Measurements from ENCODE around the gene RBSN.

DNA sequence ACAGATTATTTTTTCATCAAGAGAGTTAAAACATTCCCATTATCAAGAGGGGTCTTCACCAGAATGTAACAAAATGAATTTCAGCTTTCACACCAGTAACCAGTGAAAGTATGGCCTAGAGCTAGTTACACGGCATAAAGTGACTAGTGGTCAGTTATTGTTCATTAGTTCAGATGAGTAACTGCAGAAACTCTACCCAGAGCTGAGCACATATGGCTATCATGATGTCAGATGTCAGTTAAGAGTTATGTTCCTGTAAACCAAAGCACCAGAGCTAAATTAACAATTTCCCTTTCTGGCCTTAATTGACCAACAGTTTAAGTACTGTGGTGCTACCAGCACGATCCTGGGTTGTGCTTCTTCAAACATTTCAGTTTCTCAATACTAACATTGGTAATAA is 27.2 kb downstream of the RBSN start:
- TF ChIP-seq, protein P1, sequence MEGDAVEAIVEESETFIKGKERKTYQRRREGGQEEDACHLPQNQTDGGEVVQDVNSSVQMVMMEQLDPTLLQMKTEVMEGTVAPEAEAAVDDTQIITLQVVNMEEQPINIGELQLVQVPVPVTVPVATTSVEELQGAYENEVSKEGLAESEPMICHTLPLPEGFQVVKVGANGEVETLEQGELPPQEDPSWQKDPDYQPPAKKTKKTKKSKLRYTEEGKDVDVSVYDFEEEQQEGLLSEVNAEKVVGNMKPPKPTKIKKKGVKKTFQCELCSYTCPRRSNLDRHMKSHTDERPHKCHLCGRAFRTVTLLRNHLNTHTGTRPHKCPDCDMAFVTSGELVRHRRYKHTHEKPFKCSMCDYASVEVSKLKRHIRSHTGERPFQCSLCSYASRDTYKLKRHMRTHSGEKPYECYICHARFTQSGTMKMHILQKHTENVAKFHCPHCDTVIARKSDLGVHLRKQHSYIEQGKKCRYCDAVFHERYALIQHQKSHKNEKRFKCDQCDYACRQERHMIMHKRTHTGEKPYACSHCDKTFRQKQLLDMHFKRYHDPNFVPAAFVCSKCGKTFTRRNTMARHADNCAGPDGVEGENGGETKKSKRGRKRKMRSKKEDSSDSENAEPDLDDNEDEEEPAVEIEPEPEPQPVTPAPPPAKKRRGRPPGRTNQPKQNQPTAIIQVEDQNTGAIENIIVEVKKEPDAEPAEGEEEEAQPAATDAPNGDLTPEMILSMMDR (IDR thresholded peaks at IDR 0.05; ENCODE audit: insufficient read depth, low read length, poor library complexity, severe bottlenecking) = no peak
- TF ChIP-seq EZH2phosphoT487 (conservative IDR thresholded peaks at IDR 0.05; ENCODE audit: low read length) = no peak

Measured in SU-DHL-6 (cell line).